Raji (cell line): ENCODE results near the gene FAM47E.

Source experiments
- POLR2A ChIP-seq: IDR thresholded peaks from 2 replicates; pipeline ENCODE4 v1.6.1; 2011; ENCODE audit warnings: low read depth, low read length, control low read depth; ENCODE audit not compliant: insufficient read depth

The FAM47E gene

DNA sequence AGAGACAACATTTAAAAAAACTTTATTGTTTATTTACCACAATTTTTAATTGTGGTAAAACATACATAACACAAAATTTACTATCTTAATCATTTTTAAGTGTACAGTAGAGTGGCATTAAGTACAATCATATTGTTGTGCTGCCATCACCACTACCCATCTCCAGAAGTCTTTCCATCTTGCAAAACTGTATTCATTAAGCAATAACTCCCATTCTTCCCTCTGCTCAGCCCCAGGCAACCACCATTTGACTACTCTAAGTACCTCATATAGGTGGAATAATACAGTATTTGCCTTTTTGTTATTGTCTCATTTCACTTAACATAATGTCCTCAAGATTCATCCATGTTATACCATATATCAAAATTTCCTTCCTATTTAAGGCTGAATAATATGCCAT is 12.8 kb upstream of the FAM47E start:
- no peak for TF ChIP-seq POLR2A

DNA sequence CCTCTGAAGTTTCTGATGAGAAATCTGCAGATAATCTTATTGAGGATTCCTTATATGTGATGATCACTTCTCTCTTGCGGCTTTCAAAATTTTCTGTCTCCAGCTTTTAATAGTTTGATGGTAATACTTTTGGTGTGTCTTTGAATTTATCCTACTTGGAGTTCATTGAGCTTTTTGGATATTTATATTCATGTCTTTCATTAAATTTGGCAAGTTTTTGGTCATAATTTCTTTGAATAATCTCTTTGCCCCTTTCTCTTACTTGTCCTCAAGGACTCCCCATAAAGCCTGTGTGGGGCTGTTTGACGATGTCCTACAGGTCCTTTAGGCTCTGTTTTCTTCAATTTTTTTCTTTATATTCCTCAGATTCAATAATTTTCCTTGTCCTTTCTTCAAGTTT is 11.3 kb upstream of the FAM47E start:
- TF ChIP-seq POLR2A, result no peak

DNA sequence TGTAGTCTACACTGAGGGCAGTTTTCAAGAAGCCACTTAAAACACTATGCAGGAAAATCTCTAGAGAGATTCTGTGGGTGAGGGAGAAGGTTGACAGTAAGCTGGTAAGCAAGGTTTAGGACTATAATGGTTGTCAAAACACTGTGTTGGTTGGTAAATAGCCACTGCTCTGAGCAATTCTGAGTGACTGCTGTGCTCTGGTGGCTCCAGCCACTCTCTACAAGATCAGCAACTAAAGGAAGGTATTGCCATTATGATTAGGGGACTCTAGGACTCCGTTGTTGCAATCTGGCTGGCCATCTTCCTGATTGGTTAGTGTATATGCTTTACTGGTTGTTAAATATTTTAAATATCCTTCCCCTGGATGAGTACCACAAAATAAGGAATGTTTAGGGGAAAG is 5.5 kb upstream of the FAM47E start:
- no peak for TF ChIP-seq POLR2A

DNA sequence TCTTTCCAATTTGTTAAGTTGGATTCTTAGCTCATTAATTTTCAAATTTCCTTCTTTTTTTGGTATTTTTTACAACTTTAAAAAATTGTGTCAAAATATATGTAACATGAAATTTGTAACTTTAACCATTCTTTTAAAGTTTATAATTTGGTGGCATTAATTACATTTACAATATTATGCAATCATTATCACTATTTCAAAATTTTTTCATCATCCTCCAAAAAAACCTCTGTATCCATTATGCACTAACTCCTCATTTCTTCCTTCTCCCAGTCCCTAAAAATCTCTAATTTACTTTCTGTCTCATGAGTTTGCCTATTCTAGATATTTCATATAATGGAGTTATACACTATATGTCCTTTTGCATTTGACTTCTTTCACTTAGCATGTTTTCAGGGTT is 4.7 kb upstream of the FAM47E start:
- TF ChIP-seq POLR2A, result no peak

DNA sequence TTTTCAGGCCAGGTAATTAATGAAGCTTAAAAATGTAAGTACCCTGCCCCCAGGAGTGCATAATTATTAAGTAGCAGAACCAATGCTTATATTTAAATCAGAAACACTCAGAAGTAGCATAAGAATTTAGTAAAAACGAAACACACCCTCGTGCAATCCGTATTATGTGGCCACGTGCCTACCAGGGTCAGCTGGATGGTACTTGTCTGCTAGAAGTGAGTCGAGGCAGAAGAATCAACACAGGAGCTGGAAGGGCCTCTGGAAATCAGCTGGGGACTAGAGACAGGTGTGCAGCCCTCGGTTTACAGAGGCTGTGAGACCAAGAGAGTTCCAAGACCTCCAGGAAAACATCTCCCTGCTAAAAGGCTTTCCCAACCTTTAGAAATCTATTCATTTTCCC is 559 bp upstream of the FAM47E start:
- TF ChIP-seq POLR2A, result no peak

DNA sequence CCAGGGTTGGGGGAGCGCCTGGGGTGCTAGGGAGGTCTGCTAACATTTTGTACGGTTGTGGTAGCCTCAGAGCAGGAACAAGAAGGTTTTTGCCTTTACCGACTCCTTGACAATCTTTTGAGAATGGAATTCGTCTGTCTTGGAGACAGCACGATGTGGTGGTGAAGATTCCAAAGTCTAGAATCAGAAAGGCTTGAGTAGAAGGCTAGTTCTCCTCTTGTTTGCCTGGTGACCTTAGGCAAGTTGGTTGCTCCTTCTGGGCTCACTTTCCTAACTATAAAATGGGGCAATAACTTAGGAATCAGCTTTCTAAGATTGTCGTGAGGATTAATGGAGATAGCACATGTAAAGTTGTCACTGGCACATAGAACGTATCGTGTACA is 741 bp downstream of the FAM47E start:
- no peak for TF ChIP-seq POLR2A

DNA sequence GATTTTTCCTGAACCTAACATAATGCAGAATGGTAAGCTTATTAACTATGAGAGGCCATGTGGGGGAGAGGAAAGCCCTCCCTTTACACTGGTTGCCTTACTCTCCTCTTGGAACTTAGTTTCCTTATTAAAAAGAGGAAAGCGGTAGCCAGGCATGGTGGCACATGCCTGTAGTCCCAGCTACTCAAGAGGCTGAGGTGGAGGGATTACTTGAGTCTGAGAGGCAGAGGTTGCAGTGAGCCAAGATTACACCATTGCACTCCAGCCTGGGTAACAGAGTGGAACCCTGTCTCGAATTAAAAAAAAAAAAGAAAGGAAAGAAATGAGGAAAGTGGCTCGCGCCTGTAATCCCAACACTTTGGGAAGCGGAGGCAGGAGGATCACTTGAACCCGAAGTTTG is 2.0 kb downstream of the FAM47E start:
- TF ChIP-seq POLR2A, result no peak

DNA sequence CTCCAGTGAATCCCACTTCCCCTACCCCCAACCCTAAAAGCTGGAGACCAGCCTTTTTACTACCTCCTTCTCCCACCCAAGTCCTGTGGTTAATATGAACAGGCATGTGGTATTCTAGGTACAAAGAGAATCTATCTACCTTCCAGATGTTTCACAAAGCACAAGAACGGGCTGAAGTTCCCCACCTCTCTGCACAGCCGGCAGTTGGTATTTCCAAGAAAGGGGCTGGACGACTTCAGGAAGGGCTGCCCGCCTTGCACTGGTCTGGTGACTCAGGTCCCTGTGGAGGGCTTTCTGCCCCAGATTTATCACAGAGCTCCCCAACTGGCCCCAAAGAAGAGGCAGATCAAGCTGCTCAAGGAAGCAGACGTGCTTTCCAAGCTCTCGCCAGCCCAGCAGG is 4.5 kb downstream of the FAM47E start:
- TF ChIP-seq POLR2A, result no peak

DNA sequence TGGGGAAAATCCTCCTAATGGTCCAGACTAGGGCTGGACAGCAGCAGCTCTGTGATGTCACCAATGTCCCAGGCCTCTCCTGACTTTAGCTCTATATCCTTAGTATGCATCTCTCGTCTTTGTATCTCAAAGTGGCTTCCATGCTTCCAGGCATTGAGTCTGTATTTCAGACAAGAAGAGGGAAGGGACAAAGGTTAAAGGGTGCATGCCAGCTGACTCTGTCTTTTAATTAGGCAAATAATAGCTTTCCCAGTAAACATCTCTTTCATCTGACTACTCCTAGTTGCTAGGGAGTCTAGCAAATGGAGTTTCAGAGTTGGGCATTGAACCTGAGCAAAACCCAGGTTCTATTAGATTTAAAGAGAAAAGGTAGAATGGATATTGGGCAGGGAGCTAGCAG is 5.4 kb downstream of the FAM47E start:
- TF ChIP-seq POLR2A, result no peak

DNA sequence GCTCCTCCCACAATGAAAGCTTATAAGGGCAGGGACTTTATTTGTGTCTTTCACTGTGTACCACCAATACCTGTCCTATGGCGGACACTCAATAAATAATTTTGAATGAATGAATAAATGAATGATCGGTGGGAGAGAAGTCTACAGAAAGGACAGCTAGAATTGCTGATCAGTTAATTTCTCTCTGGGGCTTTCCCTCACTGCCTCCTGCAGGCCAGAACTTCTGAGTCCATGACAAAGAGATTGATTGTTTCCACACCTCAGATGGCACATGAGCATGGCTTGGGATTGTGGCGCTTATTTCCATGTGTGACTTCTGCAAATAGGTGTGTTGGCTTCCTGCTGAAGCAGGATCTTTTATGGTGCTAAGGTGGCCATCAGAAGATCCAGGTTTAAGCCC is 6.3 kb downstream of the FAM47E start:
- no peak for TF ChIP-seq POLR2A

DNA sequence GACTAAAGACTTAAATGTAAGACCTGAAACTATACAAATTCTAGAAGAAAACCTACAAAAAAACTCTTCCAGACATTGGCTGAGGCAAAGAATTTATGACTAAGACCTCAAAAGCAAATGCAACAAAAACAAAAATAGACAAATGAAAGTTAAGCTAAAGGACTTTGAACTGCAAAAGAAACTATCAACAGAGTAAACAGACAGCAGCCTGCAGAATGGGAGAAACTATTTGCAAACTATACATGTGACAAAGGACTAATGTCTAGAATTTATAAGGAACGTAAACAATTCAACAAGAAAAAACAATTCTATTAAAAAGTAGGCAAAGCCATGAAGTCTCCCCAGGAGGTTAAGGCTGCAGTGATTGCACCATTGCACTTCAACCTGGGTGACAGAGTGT is 9.1 kb downstream of the FAM47E start:
- TF ChIP-seq POLR2A, result no peak

DNA sequence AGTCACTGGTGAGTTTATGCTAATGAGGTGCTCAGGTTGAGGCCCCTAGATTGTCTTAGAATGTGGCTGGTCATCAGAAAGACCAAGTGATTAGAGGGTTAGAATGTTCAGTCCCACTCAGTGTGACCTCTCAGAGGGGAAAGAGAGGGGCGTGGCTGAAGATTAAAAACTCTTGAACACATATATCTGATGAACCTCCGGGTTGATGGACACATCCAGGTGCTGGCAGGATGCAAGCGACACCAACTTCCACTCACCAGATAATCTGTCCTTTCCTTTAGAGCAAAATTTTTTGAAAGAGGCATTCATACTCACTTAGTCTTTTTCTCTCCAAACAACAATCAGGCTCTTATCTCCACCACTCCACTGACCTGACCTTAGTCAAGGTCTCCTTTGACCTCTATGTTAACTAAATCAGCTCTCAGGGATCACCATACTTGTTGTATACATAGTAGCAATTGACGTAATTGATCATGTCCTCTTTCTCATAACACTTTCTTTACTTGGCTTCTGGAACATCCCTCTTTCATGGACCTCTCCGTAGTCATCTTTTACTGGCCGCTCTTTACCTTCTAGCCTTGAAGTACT is 14.2 kb downstream of the FAM47E start:
- TF ChIP-seq POLR2A, result no peak

DNA sequence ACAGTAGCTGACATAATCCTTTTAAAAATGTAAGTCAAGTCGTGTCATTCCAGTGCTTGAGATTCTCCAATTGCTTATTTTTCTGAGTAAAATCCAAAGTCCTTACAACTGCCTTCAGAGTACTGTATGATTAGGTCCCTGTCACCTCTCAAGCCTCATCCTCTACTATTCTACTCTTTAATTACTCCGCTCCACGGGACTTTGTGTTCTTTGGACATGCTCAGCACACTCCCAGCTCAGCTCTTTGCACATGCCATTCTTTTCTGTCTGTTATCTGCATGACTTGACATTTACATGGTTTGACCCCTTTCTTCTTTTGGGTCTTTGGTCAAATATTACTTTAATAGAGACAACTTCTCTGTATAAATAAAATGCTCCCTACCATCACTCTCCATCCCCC is 15.1 kb downstream of the FAM47E start:
- no peak for TF ChIP-seq POLR2A

DNA sequence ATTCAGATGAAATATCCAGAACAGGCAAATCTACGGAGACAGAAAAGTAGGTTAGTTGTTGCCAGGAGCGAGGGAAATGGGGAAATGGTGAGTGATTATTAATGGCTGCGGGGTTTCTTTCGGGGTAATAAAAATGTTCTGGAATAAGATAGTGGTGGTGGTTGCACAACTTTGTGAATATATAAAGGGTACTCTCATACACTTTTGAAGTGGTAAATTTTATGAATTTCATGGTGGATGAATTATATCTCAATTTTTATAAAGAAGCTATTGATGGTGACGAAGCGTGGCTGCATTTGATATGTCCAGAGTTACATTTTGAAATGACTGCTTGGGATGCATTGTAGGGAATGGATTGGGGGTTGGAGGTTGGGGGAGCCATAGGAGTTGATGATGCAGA is 16.3 kb downstream of the FAM47E start:
- no peak for TF ChIP-seq POLR2A

DNA sequence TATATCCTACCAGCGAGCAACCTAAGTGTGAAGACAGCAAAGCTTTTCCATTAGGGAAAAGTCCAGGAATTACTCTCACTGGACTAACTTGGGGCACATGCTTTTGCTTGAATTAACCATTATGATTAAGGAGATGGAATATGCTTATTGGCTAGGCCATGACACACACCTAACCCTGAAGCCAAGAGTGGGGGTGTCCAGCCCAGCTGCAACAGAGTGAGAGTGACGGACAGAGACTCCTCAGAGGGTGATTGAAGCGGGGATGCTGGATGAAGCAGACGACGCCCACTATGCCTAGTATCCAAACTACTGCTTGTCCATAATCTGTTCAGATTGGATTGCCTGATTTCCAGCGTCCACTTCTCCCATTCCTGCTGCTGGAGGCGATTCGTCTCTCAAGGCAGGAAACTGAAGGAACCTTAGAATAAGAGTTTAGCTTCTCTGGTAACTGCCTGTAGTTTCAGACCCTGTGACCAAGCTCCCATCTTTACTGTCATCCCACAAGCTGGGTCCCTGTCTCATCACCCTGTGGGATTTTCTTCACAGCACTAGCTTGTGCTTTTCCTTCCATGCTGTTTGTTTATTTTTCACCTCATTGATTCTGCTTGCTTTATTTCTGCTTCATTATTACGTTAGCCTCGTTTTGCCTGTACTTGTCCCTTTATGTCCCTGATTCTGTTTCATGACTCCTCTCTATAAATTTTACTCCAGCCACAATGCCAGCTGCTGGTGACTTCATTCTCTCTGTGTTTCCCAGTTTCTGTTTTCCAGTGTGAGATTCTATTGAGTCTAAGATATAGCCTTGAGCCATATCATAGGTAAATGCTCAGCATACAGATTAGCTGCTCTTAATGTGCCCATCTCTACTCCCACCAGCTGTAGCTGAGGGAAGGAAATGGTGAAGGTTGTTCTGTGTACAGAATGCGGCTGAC is 19.0 kb downstream of the FAM47E start:
- TF ChIP-seq POLR2A, result no peak

DNA sequence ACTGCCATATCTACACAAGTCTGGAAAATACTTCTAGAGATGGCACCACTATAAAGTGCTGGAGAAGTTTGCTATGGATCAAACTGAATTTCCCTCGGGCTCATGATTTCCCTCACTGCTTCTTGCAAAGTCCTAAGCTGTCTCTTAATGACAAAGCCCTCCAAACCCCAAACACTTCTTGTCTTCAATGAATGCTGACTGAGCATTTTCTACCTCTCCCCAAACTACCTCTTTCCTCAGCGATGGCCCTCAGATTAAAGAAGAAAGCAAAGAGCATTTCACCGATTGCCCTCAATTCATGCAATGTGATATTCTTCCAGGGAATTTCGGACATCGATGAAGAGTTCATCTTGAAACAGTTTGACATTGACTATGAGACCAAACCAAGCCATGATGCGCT is 19.7 kb downstream of the FAM47E start:
- TF ChIP-seq POLR2A, result no peak

DNA sequence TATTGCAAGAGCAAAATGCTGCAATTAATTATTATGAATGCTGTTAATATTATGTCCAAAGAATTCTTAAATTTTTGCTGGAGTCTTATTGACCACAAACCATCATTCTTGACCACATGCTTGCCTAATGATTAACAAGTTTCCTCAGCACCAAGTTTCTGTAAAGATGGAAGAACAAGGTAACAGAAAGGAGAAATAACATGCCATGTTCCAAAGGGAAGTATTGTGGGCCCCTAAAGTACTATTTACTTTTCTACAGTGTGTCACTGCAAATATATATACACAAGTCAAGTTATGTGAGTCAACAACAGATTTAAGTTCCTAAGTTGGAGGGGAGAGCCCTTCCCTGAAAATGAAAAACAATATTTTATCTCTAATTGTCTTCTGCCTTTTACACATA is 20.6 kb downstream of the FAM47E start:
- TF ChIP-seq POLR2A, result no peak
